Measurements from ENCODE around the gene NFE2L3.

- TF ChIP-seq CTCF (IDR thresholded peaks at IDR 0.05) (no peak), EP300 (IDR thresholded peaks at IDR 0.05) (no peak)
Measured at GRCh38 chr7:26112203-26112740, 39.7 kb upstream of the NFE2L3 start.

All from suprapubic skin (tissue), 3 donors.